ENCODE results near the gene MXD4.

DNA sequence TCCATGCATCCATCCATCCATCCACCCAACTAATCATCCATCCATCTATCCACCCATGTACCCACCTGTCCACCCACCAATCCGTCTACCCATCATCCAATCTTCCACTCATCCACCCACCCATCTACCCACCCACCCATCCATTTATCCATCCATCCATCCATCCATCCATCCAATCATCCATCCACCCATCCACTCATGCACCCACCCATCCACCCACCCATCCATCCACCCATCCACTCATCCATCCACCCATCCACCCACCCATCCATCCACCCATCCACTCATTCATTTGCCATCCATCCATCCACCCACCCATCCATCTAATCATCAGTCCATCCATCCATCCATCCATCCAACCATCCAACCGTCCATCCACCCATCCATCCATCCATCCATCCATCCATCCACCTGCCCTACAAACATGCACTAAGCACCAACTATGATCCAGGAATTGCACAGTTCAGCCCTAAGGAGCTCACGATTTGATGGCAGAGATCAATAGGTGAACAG is 21.3 kb upstream of the MXD4 start:
- TF ChIP-seq, protein P1, sequence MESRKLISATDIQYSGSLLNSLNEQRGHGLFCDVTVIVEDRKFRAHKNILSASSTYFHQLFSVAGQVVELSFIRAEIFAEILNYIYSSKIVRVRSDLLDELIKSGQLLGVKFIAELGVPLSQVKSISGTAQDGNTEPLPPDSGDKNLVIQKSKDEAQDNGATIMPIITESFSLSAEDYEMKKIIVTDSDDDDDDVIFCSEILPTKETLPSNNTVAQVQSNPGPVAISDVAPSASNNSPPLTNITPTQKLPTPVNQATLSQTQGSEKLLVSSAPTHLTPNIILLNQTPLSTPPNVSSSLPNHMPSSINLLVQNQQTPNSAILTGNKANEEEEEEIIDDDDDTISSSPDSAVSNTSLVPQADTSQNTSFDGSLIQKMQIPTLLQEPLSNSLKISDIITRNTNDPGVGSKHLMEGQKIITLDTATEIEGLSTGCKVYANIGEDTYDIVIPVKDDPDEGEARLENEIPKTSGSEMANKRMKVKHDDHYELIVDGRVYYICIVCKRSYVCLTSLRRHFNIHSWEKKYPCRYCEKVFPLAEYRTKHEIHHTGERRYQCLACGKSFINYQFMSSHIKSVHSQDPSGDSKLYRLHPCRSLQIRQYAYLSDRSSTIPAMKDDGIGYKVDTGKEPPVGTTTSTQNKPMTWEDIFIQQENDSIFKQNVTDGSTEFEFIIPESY (IDR thresholded peaks at IDR 0.05; ENCODE audit: extremely low read depth, insufficient replicate concordance, low read length), result no peak
- TF ChIP-seq, protein P2, sequence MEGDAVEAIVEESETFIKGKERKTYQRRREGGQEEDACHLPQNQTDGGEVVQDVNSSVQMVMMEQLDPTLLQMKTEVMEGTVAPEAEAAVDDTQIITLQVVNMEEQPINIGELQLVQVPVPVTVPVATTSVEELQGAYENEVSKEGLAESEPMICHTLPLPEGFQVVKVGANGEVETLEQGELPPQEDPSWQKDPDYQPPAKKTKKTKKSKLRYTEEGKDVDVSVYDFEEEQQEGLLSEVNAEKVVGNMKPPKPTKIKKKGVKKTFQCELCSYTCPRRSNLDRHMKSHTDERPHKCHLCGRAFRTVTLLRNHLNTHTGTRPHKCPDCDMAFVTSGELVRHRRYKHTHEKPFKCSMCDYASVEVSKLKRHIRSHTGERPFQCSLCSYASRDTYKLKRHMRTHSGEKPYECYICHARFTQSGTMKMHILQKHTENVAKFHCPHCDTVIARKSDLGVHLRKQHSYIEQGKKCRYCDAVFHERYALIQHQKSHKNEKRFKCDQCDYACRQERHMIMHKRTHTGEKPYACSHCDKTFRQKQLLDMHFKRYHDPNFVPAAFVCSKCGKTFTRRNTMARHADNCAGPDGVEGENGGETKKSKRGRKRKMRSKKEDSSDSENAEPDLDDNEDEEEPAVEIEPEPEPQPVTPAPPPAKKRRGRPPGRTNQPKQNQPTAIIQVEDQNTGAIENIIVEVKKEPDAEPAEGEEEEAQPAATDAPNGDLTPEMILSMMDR (IDR thresholded peaks at IDR 0.05 in 2 of 3, conservative IDR thresholded peaks at IDR 0.05 in 1 of 3; ENCODE audit: borderline replicate concordance in 1 of 3, insufficient read depth in 1 of 3, low read depth in 2 of 3, low read length in 2 of 3), result no peak
- TF ChIP-seq POLR2A (IDR thresholded peaks at IDR 0.05; ENCODE audit: borderline replicate concordance, extremely low read depth, insufficient read depth, insufficient read length) (no peak), POLR2AphosphoS5 (IDR thresholded peaks at IDR 0.05; ENCODE audit: low read depth, low read length) (no peak), JUND (IDR thresholded peaks at IDR 0.05) (no peak), SRF (IDR thresholded peaks at IDR 0.05; ENCODE audit: low read depth) (no peak), EZH2phosphoT487 (IDR thresholded peaks at IDR 0.05; ENCODE audit: borderline replicate concordance) (no peak), CBX3 (IDR thresholded peaks at IDR 0.05; ENCODE audit: low read depth) (no peak), YY1 (IDR thresholded peaks at IDR 0.05; ENCODE audit: extremely low read depth, insufficient replicate concordance, low read depth, low read length) (no peak), CEBPB (IDR thresholded peaks at IDR 0.05; ENCODE audit: low read depth) (no peak), RAD21 (IDR thresholded peaks at IDR 0.05; ENCODE audit: low read depth) (no peak)
- TF ChIP-seq, protein P3, sequence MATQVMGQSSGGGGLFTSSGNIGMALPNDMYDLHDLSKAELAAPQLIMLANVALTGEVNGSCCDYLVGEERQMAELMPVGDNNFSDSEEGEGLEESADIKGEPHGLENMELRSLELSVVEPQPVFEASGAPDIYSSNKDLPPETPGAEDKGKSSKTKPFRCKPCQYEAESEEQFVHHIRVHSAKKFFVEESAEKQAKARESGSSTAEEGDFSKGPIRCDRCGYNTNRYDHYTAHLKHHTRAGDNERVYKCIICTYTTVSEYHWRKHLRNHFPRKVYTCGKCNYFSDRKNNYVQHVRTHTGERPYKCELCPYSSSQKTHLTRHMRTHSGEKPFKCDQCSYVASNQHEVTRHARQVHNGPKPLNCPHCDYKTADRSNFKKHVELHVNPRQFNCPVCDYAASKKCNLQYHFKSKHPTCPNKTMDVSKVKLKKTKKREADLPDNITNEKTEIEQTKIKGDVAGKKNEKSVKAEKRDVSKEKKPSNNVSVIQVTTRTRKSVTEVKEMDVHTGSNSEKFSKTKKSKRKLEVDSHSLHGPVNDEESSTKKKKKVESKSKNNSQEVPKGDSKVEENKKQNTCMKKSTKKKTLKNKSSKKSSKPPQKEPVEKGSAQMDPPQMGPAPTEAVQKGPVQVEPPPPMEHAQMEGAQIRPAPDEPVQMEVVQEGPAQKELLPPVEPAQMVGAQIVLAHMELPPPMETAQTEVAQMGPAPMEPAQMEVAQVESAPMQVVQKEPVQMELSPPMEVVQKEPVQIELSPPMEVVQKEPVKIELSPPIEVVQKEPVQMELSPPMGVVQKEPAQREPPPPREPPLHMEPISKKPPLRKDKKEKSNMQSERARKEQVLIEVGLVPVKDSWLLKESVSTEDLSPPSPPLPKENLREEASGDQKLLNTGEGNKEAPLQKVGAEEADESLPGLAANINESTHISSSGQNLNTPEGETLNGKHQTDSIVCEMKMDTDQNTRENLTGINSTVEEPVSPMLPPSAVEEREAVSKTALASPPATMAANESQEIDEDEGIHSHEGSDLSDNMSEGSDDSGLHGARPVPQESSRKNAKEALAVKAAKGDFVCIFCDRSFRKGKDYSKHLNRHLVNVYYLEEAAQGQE (IDR thresholded peaks at IDR 0.05; ENCODE audit: low read depth), result no peak
- TF ChIP-seq, protein P4, sequence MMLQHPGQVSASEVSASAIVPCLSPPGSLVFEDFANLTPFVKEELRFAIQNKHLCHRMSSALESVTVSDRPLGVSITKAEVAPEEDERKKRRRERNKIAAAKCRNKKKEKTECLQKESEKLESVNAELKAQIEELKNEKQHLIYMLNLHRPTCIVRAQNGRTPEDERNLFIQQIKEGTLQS (IDR thresholded peaks at IDR 0.05), result no peak
